ENCODE data around the gene SEPTIN12. TPM values are rescaled to one million over a fixed set of nuclear protein-coding genes. Genes with fewer than 3 reads are reported as not detected.

SEPTIN12 gene
- total and polyA plus RNA-seq, 3 experiments from 2014 or later = not detected

- CTCF ChIA-PET = no interaction called here
- POLR2A ChIA-PET = no interaction called here
Measured at GRCh38 chr16:4752351-4753100, 35.6 kb downstream of the SEPTIN12 start.

GRCh38 chr16:4750896-4751295 lies 37.2 kb downstream of the SEPTIN12 start:
- peaks cover 5 to 46% (median 8%) of the 10 kb centered on the region in 3 donors for H3K36me3 Mint-ChIP-seq
- H3K4me3 Mint-ChIP-seq = no peak overlapping the region
- H3K27ac Mint-ChIP-seq = peak overlapping the region in 1 of 8 donors; percentile 11
- peaks cover 13 to 30% (median 20%) of the 10 kb centered on the region in 3 donors for H3K4me1 Mint-ChIP-seq
- Histone ChIP-seq H3K27me3 (ENCODE audit: insufficient read depth, low read length, poor library complexity, severe bottlenecking) (no peaks in the 10 kb centered on the region), H3K4me3 (ENCODE audit: low read length) (no peak overlapping the region), H3K9me3 (ENCODE audit: low read length) (no peaks in the 10 kb centered on the region), H3K4me1 (ENCODE audit: insufficient read depth, low read length) (peaks cover 8% of the 10 kb centered on the region), H3K27ac (ENCODE audit: low read depth, low read length) (no peak overlapping the region), H3K36me3 (ENCODE audit: insufficient read depth, low read length) (peaks cover 9% of the 10 kb centered on the region)
- ChIA-PET CTCF (no interaction called here), POLR2A (no interaction called here)
- peaks cover 0 to 1% (median 0%) of the 10 kb centered on the region in 5 donors for H3K9me3 Mint-ChIP-seq
- no peak for DNase-seq
- H3K27me3 Mint-ChIP-seq = no peaks in the 10 kb centered on the region

More at GRCh38 chr16:4752351-4753100, 35.6 kb downstream of the SEPTIN12 start:
- H3K27me3 Mint-ChIP-seq = no peaks in the 10 kb centered on the region
- Histone ChIP-seq H3K9me3 (ENCODE audit: low read length) (no peaks in the 10 kb centered on the region), H3K36me3 (ENCODE audit: insufficient read depth, low read length) (peaks cover 10% of the 10 kb centered on the region), H3K4me3 (ENCODE audit: low read length) (no peak overlapping the region), H3K4me1 (ENCODE audit: insufficient read depth, low read length) (peaks cover 2% of the 10 kb centered on the region), H3K27ac (ENCODE audit: low read depth, low read length) (no peak overlapping the region), H3K27me3 (ENCODE audit: insufficient read depth, low read length, poor library complexity, severe bottlenecking) (no peaks in the 10 kb centered on the region)
- no peak overlapping the region for H3K4me3 Mint-ChIP-seq
- H3K36me3 Mint-ChIP-seq = peaks cover 7 to 60% (median 11%) of the 10 kb centered on the region in 3 donors
- H3K4me1 Mint-ChIP-seq = peaks cover 12 to 17% (median 13%) of the 10 kb centered on the region in 3 donors
- no peak for DNase-seq
- no peak overlapping the region for H3K27ac Mint-ChIP-seq
- H3K9me3 Mint-ChIP-seq = peaks cover 0 to 1% (median 0%) of the 10 kb centered on the region in 5 donors

DNA sequence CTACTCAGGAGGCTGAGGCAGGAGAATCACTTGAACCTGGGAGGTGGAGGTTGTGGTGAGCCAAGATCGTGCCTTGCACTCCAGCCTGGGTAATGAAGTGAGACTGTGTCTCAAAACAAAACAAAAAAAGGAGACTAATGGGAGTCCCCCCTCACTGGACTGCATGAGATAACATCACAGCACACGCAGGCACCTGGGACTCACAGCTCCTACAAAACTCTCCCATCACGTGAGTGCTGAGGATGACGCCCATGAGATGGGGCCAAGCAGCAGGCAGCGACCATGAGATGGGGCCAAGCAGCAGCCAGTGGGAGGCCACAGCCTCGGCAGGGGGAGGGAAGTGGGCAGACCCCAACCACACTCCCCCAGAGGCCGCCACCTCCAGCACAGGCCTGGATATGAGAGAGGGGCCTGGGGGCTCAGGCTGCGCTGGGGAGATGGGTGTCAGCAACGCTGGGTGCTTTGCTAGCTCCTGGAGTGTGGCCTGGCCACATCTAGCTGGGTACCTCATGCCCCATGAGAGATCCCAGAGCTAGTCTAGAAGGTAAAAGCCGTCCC lies 38.4 kb downstream of the SEPTIN12 start:
- Mint-ChIP-seq H3K4me3 (no peak overlapping the region), H3K27me3 (no peaks in the 10 kb centered on the region), H3K9me3 (no peaks in the 10 kb centered on the region), H3K36me3 (peaks cover 0 to 37% (median 3%) of the 10 kb centered on the region in 3 donors), H3K4me1 (peaks cover 13 to 31% (median 20%) of the 10 kb centered on the region in 3 donors), H3K27ac (no peak overlapping the region)
- H3K4me3 ChIP-seq (ENCODE audit: low read length) = no peak overlapping the region
- no peak for DNase-seq
- POLR2A ChIA-PET = no interaction called here
- CTCF ChIA-PET = no interaction called here
- peaks cover 8% of the 10 kb centered on the region for H3K4me1 ChIP-seq (ENCODE audit: insufficient read depth, low read length)
- H3K27me3 ChIP-seq (ENCODE audit: insufficient read depth, low read length, poor library complexity, severe bottlenecking) = no peaks in the 10 kb centered on the region
- H3K9me3 ChIP-seq (ENCODE audit: low read length) = no peaks in the 10 kb centered on the region
- peaks cover 3% of the 10 kb centered on the region for H3K36me3 ChIP-seq (ENCODE audit: insufficient read depth, low read length)
- no peak overlapping the region for H3K27ac ChIP-seq (ENCODE audit: low read depth, low read length)

DNA sequence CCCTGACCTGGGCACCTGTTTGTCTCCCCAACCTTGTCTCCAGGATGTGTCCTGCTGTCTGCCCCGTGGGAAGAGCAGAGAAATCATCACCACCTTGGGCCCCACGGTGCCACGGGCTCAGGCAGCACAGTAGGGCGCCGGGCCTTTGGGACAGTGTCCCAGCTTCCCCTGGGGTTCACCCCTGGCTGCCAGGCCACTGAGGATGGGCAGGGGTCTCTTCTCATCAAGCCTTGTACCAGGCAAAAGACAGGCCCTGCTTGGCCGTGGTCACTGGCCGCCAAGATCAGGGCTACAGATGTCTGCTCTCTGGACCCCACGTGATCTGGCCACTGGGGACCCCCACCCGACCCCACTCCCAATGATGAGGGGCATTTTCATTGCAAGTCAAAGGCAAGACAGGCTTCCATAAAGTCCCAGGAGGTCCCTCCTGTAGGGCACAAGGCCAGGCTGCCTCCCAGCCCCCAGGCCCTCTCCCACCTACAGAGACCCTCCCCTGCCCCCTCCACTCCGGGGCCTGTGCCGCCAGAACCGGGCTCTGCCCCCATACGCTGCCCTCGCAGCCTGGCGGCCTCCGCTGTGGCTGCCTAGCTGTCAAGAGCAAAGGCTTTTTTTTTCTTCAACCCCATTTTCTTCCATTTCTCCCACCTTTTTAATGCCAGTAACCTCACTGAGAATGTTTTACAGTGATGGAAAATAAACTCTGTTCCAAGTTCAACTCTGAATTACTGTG lies 39.3 kb downstream of the SEPTIN12 start:
- Histone ChIP-seq H3K36me3 (ENCODE audit: insufficient read depth, low read length) (peaks cover 3% of the 10 kb centered on the region), H3K4me1 (ENCODE audit: insufficient read depth, low read length) (peaks cover 8% of the 10 kb centered on the region), H3K9me3 (ENCODE audit: low read length) (no peaks in the 10 kb centered on the region), H3K27ac (ENCODE audit: low read depth, low read length) (no peak overlapping the region), H3K4me3 (ENCODE audit: low read length) (no peak overlapping the region), H3K27me3 (ENCODE audit: insufficient read depth, low read length, poor library complexity, severe bottlenecking) (no peaks in the 10 kb centered on the region)
- H3K27ac Mint-ChIP-seq = peak overlapping the region in 7 of 8 donors; percentile 40 to 98 (median 83)
- ChIA-PET POLR2A (interaction anchor here (1.5 kb wide), 1 partner anchor 14 kb away, joined by 6 read pairs; the partner anchor contains the start of genes ANKS3 and DNAAF8), CTCF (no interaction called here)
- H3K27me3 Mint-ChIP-seq = no peaks in the 10 kb centered on the region
- peak overlapping the region in 1 of 7 donors; percentile 13 for H3K4me3 Mint-ChIP-seq
- peaks cover 0 to 31% (median 3%) of the 10 kb centered on the region in 3 donors for H3K36me3 Mint-ChIP-seq
- DNase-seq = no peak
- H3K4me1 Mint-ChIP-seq = peaks cover 13 to 31% (median 20%) of the 10 kb centered on the region in 3 donors
- H3K9me3 Mint-ChIP-seq = no peaks in the 10 kb centered on the region

- ChIA-PET POLR2A (interaction anchor here (1.5 kb wide), 1 partner anchor 14 kb away, joined by 6 read pairs; the partner anchor contains the start of genes ANKS3 and DNAAF8), CTCF (interaction anchor here (1.1 kb wide), 1 partner anchor 162 kb away, joined by 3 read pairs; no protein-coding TSS in a partner anchor)
- Histone ChIP-seq H3K4me1 (ENCODE audit: insufficient read depth, low read length) (peaks cover 8% of the 10 kb centered on the region), H3K36me3 (ENCODE audit: insufficient read depth, low read length) (peaks cover 3% of the 10 kb centered on the region), H3K27ac (ENCODE audit: low read depth, low read length) (no peak overlapping the region), H3K27me3 (ENCODE audit: insufficient read depth, low read length, poor library complexity, severe bottlenecking) (no peaks in the 10 kb centered on the region), H3K4me3 (ENCODE audit: low read length) (no peak overlapping the region), H3K9me3 (ENCODE audit: low read length) (no peaks in the 10 kb centered on the region)
- Mint-ChIP-seq H3K27me3 (no peaks in the 10 kb centered on the region), H3K4me1 (peaks cover 13 to 37% (median 24%) of the 10 kb centered on the region in 3 donors), H3K27ac (peak overlapping the region in 7 of 8 donors; percentile 73 to 98 (median 84)), H3K9me3 (no peaks in the 10 kb centered on the region), H3K36me3 (peaks cover 0 to 26% (median under 1%) of the 10 kb centered on the region in 3 donors), H3K4me3 (peak overlapping the region in 6 of 7 donors; percentile 20 to 69 (median 49))
- DNase-seq = peak in 1 of 5 donors; percentile 25
Measured at GRCh38 chr16:4747906-4748681, 40.1 kb downstream of the SEPTIN12 start.

DNA sequence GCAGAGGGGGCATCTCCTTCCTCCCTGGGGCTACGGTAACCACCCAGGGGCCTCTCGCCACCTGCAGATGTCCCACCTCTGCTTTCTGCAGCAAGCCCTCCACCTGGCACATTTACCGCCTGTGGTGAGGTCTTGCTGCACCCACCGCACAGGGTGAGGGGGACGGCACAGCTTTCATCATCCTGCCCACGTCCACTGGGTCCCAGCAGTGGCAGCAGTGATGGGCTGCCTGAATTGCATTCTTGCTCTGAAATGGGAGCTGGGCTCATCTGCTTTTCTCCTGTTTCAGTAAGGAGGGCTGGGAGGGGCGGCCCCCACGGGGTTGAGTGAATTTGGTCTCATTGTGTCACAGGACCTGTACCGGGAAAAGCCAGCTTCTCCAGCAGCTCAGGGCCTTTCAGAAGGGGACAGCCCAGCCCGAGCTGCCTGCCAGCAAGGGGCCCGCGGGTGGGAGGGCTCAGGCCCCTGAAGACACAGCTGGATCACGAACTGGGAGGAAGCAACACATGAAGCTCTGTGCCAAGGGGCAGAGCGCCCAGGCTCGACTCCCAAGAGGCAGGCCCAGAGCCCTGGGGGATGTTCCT lies 41.1 kb downstream of the SEPTIN12 start:
- POLR2A ChIA-PET = interaction anchor here (1.5 kb wide), 1 partner anchor 13 kb away, joined by 6 read pairs; the partner anchor contains the start of genes ANKS3 and DNAAF8
- DNase-seq = no peak
- H3K4me1 Mint-ChIP-seq = peaks cover 13 to 42% (median 25%) of the 10 kb centered on the region in 3 donors

GRCh38 chr16:4746215-4746614 lies 41.9 kb downstream of the SEPTIN12 start:
- Mint-ChIP-seq H3K36me3 (peaks cover 0 to 12% (median 0%) of the 10 kb centered on the region in 3 donors), H3K9me3 (no peaks in the 10 kb centered on the region), H3K4me3 (peak overlapping the region in 1 of 7 donors; percentile 8), H3K4me1 (peaks cover 13 to 42% (median 25%) of the 10 kb centered on the region in 3 donors), H3K27ac (peak overlapping the region in 3 of 8 donors; percentile 25 to 63 (median 45)), H3K27me3 (peaks cover 0 to 2% of the 10 kb centered on the region in 2 donors)
- no peaks in the 10 kb centered on the region for H3K36me3 ChIP-seq (ENCODE audit: insufficient read depth, low read length)
- H3K4me3 ChIP-seq (ENCODE audit: low read length) = no peak overlapping the region
- no peak for DNase-seq
- H3K9me3 ChIP-seq (ENCODE audit: low read length) = no peaks in the 10 kb centered on the region
- peaks cover 8% of the 10 kb centered on the region for H3K4me1 ChIP-seq (ENCODE audit: insufficient read depth, low read length)
- no peak overlapping the region for H3K27ac ChIP-seq (ENCODE audit: low read depth, low read length)
- ChIA-PET CTCF (no interaction called here), POLR2A (no interaction called here)
- H3K27me3 ChIP-seq (ENCODE audit: insufficient read depth, low read length, poor library complexity, severe bottlenecking) = no peaks in the 10 kb centered on the region

More for the DNA sequence above, 41.1 kb downstream of the SEPTIN12 start:
- H3K27ac ChIP-seq (ENCODE audit: low read depth, low read length) = no peak overlapping the region
- CTCF ChIA-PET = interaction anchor here (1.1 kb wide), 1 partner anchor 161 kb away, joined by 3 read pairs; no protein-coding TSS in a partner anchor
- peaks cover 0 to 18% (median 0%) of the 10 kb centered on the region in 3 donors for H3K36me3 Mint-ChIP-seq
- H3K27me3 Mint-ChIP-seq = no peaks in the 10 kb centered on the region
- H3K9me3 Mint-ChIP-seq = no peaks in the 10 kb centered on the region
- peaks cover 3% of the 10 kb centered on the region for H3K36me3 ChIP-seq (ENCODE audit: insufficient read depth, low read length)
- no peak overlapping the region for H3K4me3 ChIP-seq (ENCODE audit: low read length)
- peak overlapping the region in 1 of 7 donors; percentile 54 for H3K4me3 Mint-ChIP-seq
- H3K27me3 ChIP-seq (ENCODE audit: insufficient read depth, low read length, poor library complexity, severe bottlenecking) = no peaks in the 10 kb centered on the region
- no peaks in the 10 kb centered on the region for H3K9me3 ChIP-seq (ENCODE audit: low read length)
- H3K27ac Mint-ChIP-seq = peak overlapping the region in 3 of 8 donors; percentile 23 to 98 (median 84)
- H3K4me1 ChIP-seq (ENCODE audit: insufficient read depth, low read length) = peaks cover 8% of the 10 kb centered on the region
